Measurements from ENCODE around the gene TPM1. TPM values are rescaled to one million over a fixed set of nuclear protein-coding genes. Genes with fewer than 3 reads are reported as not detected.

TPM1 gene
- total and polyA plus RNA-seq, 4 donors = 64.7 to 101 (median 71.5) TPM

DNA sequence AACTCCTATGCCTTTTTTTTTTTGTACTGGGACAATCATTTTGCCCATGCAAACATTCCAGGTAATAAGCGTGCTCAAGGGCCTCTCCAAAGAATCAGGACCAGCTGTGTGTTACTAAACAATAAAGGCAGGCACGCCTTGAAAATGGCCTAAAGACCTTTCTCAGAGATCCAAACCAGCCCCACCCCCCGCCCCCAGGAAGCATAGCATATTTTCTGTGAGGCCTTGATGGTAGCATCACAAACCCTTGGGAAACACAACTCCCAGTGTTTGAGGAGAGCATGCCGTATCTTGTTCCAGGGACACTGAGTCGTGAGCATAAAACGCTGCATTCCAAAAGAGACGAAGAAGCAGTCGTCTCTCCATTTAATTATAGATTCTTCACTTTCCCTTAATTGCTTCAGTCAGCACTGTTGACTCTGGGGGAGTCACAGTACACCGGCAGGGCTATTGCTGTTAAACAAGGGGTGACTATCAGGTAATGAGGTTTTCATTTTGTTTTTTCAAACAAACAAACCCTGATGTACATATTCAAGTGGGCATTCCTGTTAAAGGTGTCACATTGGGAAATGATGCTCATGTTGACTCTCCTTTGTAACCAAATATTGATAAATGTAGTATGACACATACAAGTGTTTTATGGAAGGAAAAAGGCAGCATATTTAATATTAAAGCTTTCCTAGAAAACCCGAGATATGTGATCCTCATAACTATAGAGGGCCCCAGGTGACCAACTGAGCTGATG, 4.4 kb upstream of the TPM1 start:
- no peaks in the 10 kb centered on the region for H3K27me3 ChIP-seq (ENCODE audit: control insufficient read depth in 4 of 4, insufficient read depth in 4 of 4, low read length in 3 of 4)
- DNase-seq (ENCODE audit: low spot score) = no peak
- H3K27ac ChIP-seq (ENCODE audit: low read depth in 1 of 2, low read length in 2 of 2) = no peak overlapping the region
- no peak overlapping the region for H3K4me3 ChIP-seq (ENCODE audit: low read depth in 1 of 3, low read length in 3 of 3)
- WGBS = 91% methylated on average over 10 of the region's 10 CpGs
- H3K9me3 ChIP-seq (ENCODE audit: control insufficient read depth in 4 of 4, low read length in 3 of 4) = no peaks in the 10 kb centered on the region
- no peak overlapping the region for H3K9ac ChIP-seq (ENCODE audit: low read depth in 1 of 2, low read length in 2 of 2)
- TF ChIP-seq HNF4A (conservative IDR thresholded peaks at IDR 0.05) (no peak), SP1 (IDR thresholded peaks at IDR 0.05) (no peak), EGR1 (IDR thresholded peaks at IDR 0.05; ENCODE audit: low read depth in 2 of 2) (no peak), GABPA (IDR thresholded peaks at IDR 0.05 in 1 of 2, conservative IDR thresholded peaks at IDR 0.05 in 1 of 2) (no peak), RXRA (IDR thresholded peaks at IDR 0.05) (no peak), TAF1 (conservative IDR thresholded peaks at IDR 0.05) (no peak), NR2F2 (IDR thresholded peaks at IDR 0.05) (no peak), FOXA1 (IDR thresholded peaks at IDR 0.05) (no peak), RAD21 (IDR thresholded peaks at IDR 0.05) (no peak), CTCF (IDR thresholded peaks at IDR 0.05; ENCODE audit: low read depth, low read length, missing input control) (no peak), FOXA2 (IDR thresholded peaks at IDR 0.05) (no peak), JUND (IDR thresholded peaks at IDR 0.05) (no peak)
- TF ChIP-seq, protein P1, sequence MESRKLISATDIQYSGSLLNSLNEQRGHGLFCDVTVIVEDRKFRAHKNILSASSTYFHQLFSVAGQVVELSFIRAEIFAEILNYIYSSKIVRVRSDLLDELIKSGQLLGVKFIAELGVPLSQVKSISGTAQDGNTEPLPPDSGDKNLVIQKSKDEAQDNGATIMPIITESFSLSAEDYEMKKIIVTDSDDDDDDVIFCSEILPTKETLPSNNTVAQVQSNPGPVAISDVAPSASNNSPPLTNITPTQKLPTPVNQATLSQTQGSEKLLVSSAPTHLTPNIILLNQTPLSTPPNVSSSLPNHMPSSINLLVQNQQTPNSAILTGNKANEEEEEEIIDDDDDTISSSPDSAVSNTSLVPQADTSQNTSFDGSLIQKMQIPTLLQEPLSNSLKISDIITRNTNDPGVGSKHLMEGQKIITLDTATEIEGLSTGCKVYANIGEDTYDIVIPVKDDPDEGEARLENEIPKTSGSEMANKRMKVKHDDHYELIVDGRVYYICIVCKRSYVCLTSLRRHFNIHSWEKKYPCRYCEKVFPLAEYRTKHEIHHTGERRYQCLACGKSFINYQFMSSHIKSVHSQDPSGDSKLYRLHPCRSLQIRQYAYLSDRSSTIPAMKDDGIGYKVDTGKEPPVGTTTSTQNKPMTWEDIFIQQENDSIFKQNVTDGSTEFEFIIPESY (IDR thresholded peaks at IDR 0.05) = no peak
- TF ChIP-seq, protein P2, sequence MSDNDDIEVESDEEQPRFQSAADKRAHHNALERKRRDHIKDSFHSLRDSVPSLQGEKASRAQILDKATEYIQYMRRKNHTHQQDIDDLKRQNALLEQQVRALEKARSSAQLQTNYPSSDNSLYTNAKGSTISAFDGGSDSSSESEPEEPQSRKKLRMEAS (IDR thresholded peaks at IDR 0.05) = no peak
- TF ChIP-seq, protein P3, sequence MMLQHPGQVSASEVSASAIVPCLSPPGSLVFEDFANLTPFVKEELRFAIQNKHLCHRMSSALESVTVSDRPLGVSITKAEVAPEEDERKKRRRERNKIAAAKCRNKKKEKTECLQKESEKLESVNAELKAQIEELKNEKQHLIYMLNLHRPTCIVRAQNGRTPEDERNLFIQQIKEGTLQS (IDR thresholded peaks at IDR 0.05) = no peak
- peaks cover 0 to 11% (median 6%) of the 10 kb centered on the region in 4 donors for H3K4me1 ChIP-seq (ENCODE audit: control insufficient read depth in 4 of 4, insufficient read depth in 4 of 4, low read length in 3 of 4)
- H3K36me3 ChIP-seq (ENCODE audit: control insufficient read depth in 4 of 4, insufficient read depth in 3 of 4, low read depth in 1 of 4, low read length in 3 of 4) = no peaks in the 10 kb centered on the region

DNA sequence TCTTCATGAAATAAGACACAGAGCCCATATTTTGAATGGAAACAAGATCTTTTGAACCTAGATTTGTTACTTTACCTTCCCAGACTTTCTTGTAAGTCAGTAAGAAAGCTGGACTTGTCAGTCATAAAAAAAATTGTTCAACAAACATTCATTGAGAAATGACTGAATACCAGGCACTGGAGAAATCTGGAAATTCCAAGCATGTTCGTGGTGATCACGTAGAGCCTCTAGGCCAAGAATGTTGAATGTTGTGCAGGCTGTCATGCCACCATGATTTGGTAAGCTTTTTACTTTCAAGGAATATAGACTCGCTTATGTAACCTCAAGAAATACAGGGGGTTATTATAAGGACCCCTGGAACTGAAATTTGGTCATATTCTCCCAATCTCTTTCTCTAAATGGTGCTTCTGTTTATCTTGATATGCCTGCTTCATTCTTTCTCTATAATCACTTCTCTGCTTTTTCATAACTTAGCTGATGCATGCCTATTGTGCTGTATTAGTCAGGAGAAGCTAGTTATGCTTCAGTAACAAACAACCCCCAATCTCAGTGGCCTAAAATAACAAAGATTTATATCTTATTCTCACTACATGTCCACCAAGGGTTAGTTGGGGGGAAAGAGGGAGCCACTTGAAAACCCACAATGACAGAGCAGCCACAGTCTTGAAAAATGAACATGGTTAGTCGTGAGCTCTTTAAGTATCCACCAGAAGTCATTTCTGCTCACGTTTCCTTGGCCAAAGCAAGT, 3.4 kb upstream of the TPM1 start:
- Histone ChIP-seq H3K36me3 (ENCODE audit: control insufficient read depth in 4 of 4, insufficient read depth in 3 of 4, low read depth in 1 of 4, low read length in 3 of 4) (no peaks in the 10 kb centered on the region), H3K27me3 (ENCODE audit: control insufficient read depth in 4 of 4, insufficient read depth in 4 of 4, low read length in 3 of 4) (peaks cover 0 to 3% (median 0%) of the 10 kb centered on the region in 4 donors), H3K9me3 (ENCODE audit: control insufficient read depth in 4 of 4, low read length in 3 of 4) (no peaks in the 10 kb centered on the region), H3K4me3 (ENCODE audit: low read depth in 1 of 3, low read length in 3 of 3) (no peak overlapping the region), H3K4me1 (ENCODE audit: control insufficient read depth in 4 of 4, insufficient read depth in 4 of 4, low read length in 3 of 4) (peaks cover 3 to 21% (median 14%) of the 10 kb centered on the region in 4 donors), H3K9ac (ENCODE audit: low read depth in 1 of 2, low read length in 2 of 2) (no peak overlapping the region), H3K27ac (ENCODE audit: low read depth in 1 of 2, low read length in 2 of 2) (no peak overlapping the region)
- no peak for DNase-seq (ENCODE audit: low spot score)
- 94% methylated on average over 5 of the region's 5 CpGs for WGBS
- no peak for TF ChIP-seq REST (IDR thresholded peaks at IDR 0.05)
- TF ChIP-seq EGR1 (IDR thresholded peaks at IDR 0.05; ENCODE audit: low read depth in 2 of 2) = no peak
- TF ChIP-seq HNF4A (conservative IDR thresholded peaks at IDR 0.05) = no peak
- TF ChIP-seq JUND (IDR thresholded peaks at IDR 0.05) = no peak
- TF ChIP-seq RAD21 (IDR thresholded peaks at IDR 0.05) = no peak
- TF ChIP-seq HNF4G (IDR thresholded peaks at IDR 0.05) = no peak
- TF ChIP-seq, protein P1 (IDR thresholded peaks at IDR 0.05) = no peak
- TF ChIP-seq, protein P2 (IDR thresholded peaks at IDR 0.05) = no peak
- no peak for TF ChIP-seq GABPA (IDR thresholded peaks at IDR 0.05 in 1 of 2, conservative IDR thresholded peaks at IDR 0.05 in 1 of 2)
- no peak for TF ChIP-seq SP1 (IDR thresholded peaks at IDR 0.05)
- no peak for TF ChIP-seq NR2F2 (IDR thresholded peaks at IDR 0.05)
- TF ChIP-seq, protein P3 (IDR thresholded peaks at IDR 0.05) = no peak
- no peak for TF ChIP-seq RXRA (IDR thresholded peaks at IDR 0.05)

Measured in liver (tissue), 9 donors.